Heart left ventricle (tissue), 16 donors: Measurements from ENCODE around the gene CYB5A. TPM values are rescaled to one million over a fixed set of nuclear protein-coding genes. Genes with fewer than 3 reads are reported as not detected.

Experiments
- ATAC-seq, 4 donors: fragments of 200-7000 bp; cut with Tn5 transposase; one replicate each; pipeline ENCODE4 v1.9.1; 2020 to 2022; ENCODE audit warnings: moderate library complexity in 4 of 4, mild to moderate bottlenecking in 3 of 4, moderate number of reproducible peaks in 1 of 4
- DNase-seq, 5 donors: peaks; one replicate each; pipeline ENCODE4 v3.0.0-alpha.2; 2020
- H3K27ac ChIP-seq, 12 donors: fragments of 200-600 bp; sonication (generic) in 4 of 12; one replicate each; pipeline versions ENCODE4 v1.5.0 to v1.8.0; 2016 to 2022; ENCODE audit warnings: mild to moderate bottlenecking in 2 of 12
- H3K27me3 ChIP-seq, 9 donors: fragments of 200-600 bp; sonication (generic) in 2 of 9; one replicate each; pipeline versions ENCODE4 v1.5.1 to v1.8.0; 2016 to 2022; ENCODE audit warnings: mild to moderate bottlenecking in 3 of 9
- H3K36me3 ChIP-seq, 9 donors: fragments of 200-600 bp; sonication (generic) in 2 of 9; one replicate each; pipeline versions ENCODE4 v1.5.0 to v1.8.0; 2018 to 2022; ENCODE audit warnings: mild to moderate bottlenecking in 2 of 9
- H3K4me1 ChIP-seq, 12 donors: fragments of 200-600 bp; sonication (generic) in 4 of 12; one replicate each; pipeline versions ENCODE4 v1.5.0 to v1.8.0; 2016 to 2022; ENCODE audit warnings: mild to moderate bottlenecking in 3 of 12
- H3K4me3 ChIP-seq, 12 donors: fragments of 200-600 bp; sonication (generic) in 4 of 12; one replicate each; pipeline versions ENCODE4 v1.5.0 to v1.8.0; 2017 to 2022; ENCODE audit warnings: mild to moderate bottlenecking in 9 of 12, moderate library complexity in 4 of 12
- H3K9me3 ChIP-seq, 12 donors: fragments of 200-600 bp; sonication (generic) in 4 of 12; one replicate each; pipeline versions ENCODE4 v1.5.0 to v1.8.0; 2016 to 2022; ENCODE audit warnings: mild to moderate bottlenecking in 1 of 12
- CTCF ChIP-seq, 12 donors: fragments of 200-600 bp; sonication (generic) in 4 of 12; IDR thresholded peaks; one replicate each; pipeline versions ENCODE4 v1.5.0 to v1.8.0; 2018 to 2022; ENCODE audit warnings: antibody characterized with exemption in 12 of 12, mild to moderate bottlenecking in 5 of 12
- POLR2A ChIP-seq, 2 donors: fragments of 450-650 bp; IDR thresholded peaks; one replicate each; pipeline ENCODE4 v1.6.1; 2017; ENCODE audit warnings: antibody characterized with exemption in 2 of 2, mild to moderate bottlenecking in 2 of 2, moderate library complexity in 2 of 2
- WGBS, 4 donors: extraction: QIAGEN DNeasy Blood & Tissue Kit in 2 of 4; methylation state at CpG; one replicate each; pipeline versions ENCODE4 v1.1.5 to v1.1.7; 2013 to 2018; 5-methylcytosine and 5-hydroxymethylcytosine counted together
- intact Hi-C, 10 donors: fragments of 100-400 bp; cut with DNase I; formaldehyde crosslinking; loops; one replicate each; pipeline versions ENCODE4 v1.11.1 to v1.14.2; 2022
- polyA plus RNA-seq, 2 donors: library from polyadenylated mRNA; stranded (reverse); fragments of 200-250 nt; gene quantifications; one replicate each; pipeline ENCODE4 v1.2.3, GENCODE V29; 2013
- total RNA-seq, 9 donors: library from RNA; depleted of rRNA in 2 of 9; stranded (reverse); fragments of >200 nt in 2 of 9; fragmentation: NEBNext Ultra II Directional in 3 of 9; extraction: Animal tissue kit (Norgen Biotek cat#: 25700) in 3 of 9; gene quantifications; one replicate each; pipeline versions ENCODE4 v1.1.0 to v1.2.4, GENCODE V29; 2016 to 2023
- donor health status: ischemic (EF 13 %, LVEDD 7.1; RV severe dilation, severe dysfunction).
- donor health status: healthy with polysubstance abuse.
- donor health status: DM: no; HTN: yes; CAD: no.
- donor health status: DM: no; HTN: no; CAD: no.
- donor health status: ischemic (EF 25% LVEDD 6.9; RV normal size, moderate dysfunction).
- donor health status: ischemic (EF 25% LVEDD 5.7; RV mildly dilated, moderate dysfunction).
- donor health status: healthy.
- donor health status: DM: yes; HTN: yes; CAD: no.
- donor health status: ischemic (EF 35%, LVEDD 5.7; RV mildly dilated, moderate dysfunction).
- donor health status: nonischemic (EF 11% LVEDD 7.7; RV severe dilation, severe dysfunction).
- donor health status: DM: yes; HTN: yes; CAD: no.
- donor health status: PGD.
- donor health status: ischemic (EF 29% LVEDD 5.4; RV normal size, mild dysfunction).
- donor health status: nonischemic (EF 23%, LVEDD 6.1; RV moderate dilation, normal function).

Gene CYB5A
- total and polyA plus RNA-seq, 11 donors = 46.5 to 146 (median 82.6) TPM

- WGBS, 4 donors = 80 to 88% (median 83%) methylated on average over 7 of the region's 7 CpGs
- intact Hi-C loops = no loop called here
Observed at GRCh38 chr18:74222710-74223494, 68.9 kb downstream of the CYB5A start.

GRCh38 chr18:74221081-74221480 lies 70.7 kb downstream of the CYB5A start:
- Histone ChIP-seq H3K27me3 (no peaks in the 10 kb centered on the region), H3K36me3 (no peaks in the 10 kb centered on the region), H3K4me3 (no peak overlapping the region), H3K27ac (no peak overlapping the region), H3K4me1 (no peaks in the 10 kb centered on the region), H3K9me3 (no peaks in the 10 kb centered on the region)
- WGBS, 4 donors = 86 to 91% (median 90%) methylated on average over 9 of the region's 9 CpGs
- ATAC-seq = no peak
- TF ChIP-seq CTCF (IDR thresholded peaks at IDR 0.05) (no peak), POLR2A (IDR thresholded peaks at IDR 0.05) (no peak)
- intact Hi-C loops = no loop called here
- no peak for DNase-seq

More at GRCh38 chr18:74222710-74223494, 68.9 kb downstream of the CYB5A start:
- H3K27ac ChIP-seq = no peak overlapping the region
- DNase-seq (no peak), ATAC-seq (no peak)
- H3K27me3 ChIP-seq = no peaks in the 10 kb centered on the region
- no peaks in the 10 kb centered on the region for H3K4me1 ChIP-seq
- no peaks in the 10 kb centered on the region for H3K9me3 ChIP-seq
- no peaks in the 10 kb centered on the region for H3K36me3 ChIP-seq
- H3K4me3 ChIP-seq = no peak overlapping the region
- no peak for TF ChIP-seq POLR2A (IDR thresholded peaks at IDR 0.05)
- no peak for TF ChIP-seq CTCF (IDR thresholded peaks at IDR 0.05)

GRCh38 chr18:74219056-74219455 lies 72.7 kb downstream of the CYB5A start:
- Histone ChIP-seq H3K36me3 (no peaks in the 10 kb centered on the region), H3K27ac (no peak overlapping the region), H3K4me1 (no peaks in the 10 kb centered on the region), H3K27me3 (no peaks in the 10 kb centered on the region), H3K4me3 (no peak overlapping the region), H3K9me3 (no peaks in the 10 kb centered on the region)
- ATAC-seq (no peak), DNase-seq (no peak)
- intact Hi-C loops = no loop called here
- 93 to 97% (median 94%) methylated on average over 10 of the region's 10 CpGs for WGBS, 4 donors
- TF ChIP-seq POLR2A (IDR thresholded peaks at IDR 0.05) = no peak
- TF ChIP-seq CTCF (IDR thresholded peaks at IDR 0.05) = no peak

GRCh38 chr18:74217476-74218143 lies 74.2 kb downstream of the CYB5A start:
- Histone ChIP-seq H3K36me3 (no peaks in the 10 kb centered on the region), H3K27me3 (no peaks in the 10 kb centered on the region), H3K4me1 (no peaks in the 10 kb centered on the region), H3K4me3 (no peak overlapping the region), H3K27ac (no peak overlapping the region), H3K9me3 (no peaks in the 10 kb centered on the region)
- no peak for DNase-seq
- ATAC-seq = no peak
- intact Hi-C loops = no loop called here
- WGBS, 4 donors = 76 to 80% (median 79%) methylated on average over 7 of the region's 7 CpGs
- TF ChIP-seq CTCF (IDR thresholded peaks at IDR 0.05) (no peak), POLR2A (IDR thresholded peaks at IDR 0.05) (no peak)
